IPS-NIHi7 (cell line): ENCODE data around the gene SMTNL2.

Source experiments
- DNase-seq: peaks from one replicate; pipeline ENCODE4 v3.0.0; 2012; ENCODE audit warnings: mixed read lengths; ENCODE audit errors: extremely low spot score

SMTNL2 gene

GRCh38 chr17:4545217-4545951 is 38.9 kb upstream of the SMTNL2 start:
- DNase-seq = no peak

- DNase-seq = no peak
These were observed 37.0 kb upstream of the SMTNL2 start for GRCh38 chr17:4547118-4547906.

GRCh38 chr17:4548061-4548461 is 36.3 kb upstream of the SMTNL2 start:
- DNase-seq = no peak

GRCh38 chr17:4548721-4549531 is 35.4 kb upstream of the SMTNL2 start:
- DNase-seq = no peak

GRCh38 chr17:4549781-4550533 is 34.4 kb upstream of the SMTNL2 start:
- DNase-seq = no peak

- DNase-seq = no peak
These were observed 33.7 kb upstream of the SMTNL2 start for GRCh38 chr17:4550534-4551039.

- no peak for DNase-seq
These were observed 33.2 kb upstream of the SMTNL2 start for GRCh38 chr17:4551141-4551540.

GRCh38 chr17:4551796-4552525 is 32.4 kb upstream of the SMTNL2 start:
- no peak for DNase-seq

GRCh38 chr17:4553669-4554068 is 30.7 kb upstream of the SMTNL2 start:
- no peak for DNase-seq

GRCh38 chr17:4554441-4554996 is 29.8 kb upstream of the SMTNL2 start:
- no peak for DNase-seq

- peak; percentile 100 for DNase-seq
These were observed 29.1 kb upstream of the SMTNL2 start, which contains the start of gene MYBBP1A for GRCh38 chr17:4554997-4555799. MYBBP1A (minus strand) TSS chr17:4555384; CDS start chr17:4555324, 60 bp downstream.

- no peak for DNase-seq
These were observed 28.2 kb upstream of the SMTNL2 start for GRCh38 chr17:4555873-4556759.

GRCh38 chr17:4556996-4557395 is 27.3 kb upstream of the SMTNL2 start:
- DNase-seq = no peak

- DNase-seq = no peak
These were observed 26.5 kb upstream of the SMTNL2 start for GRCh38 chr17:4557626-4558346.

- DNase-seq = no peak
These were observed 25.9 kb upstream of the SMTNL2 start for GRCh38 chr17:4558347-4558971.

- DNase-seq = no peak
These were observed 25.1 kb upstream of the SMTNL2 start for GRCh38 chr17:4559139-4559791.

GRCh38 chr17:4559966-4560365 is 24.4 kb upstream of the SMTNL2 start:
- no peak for DNase-seq
